Keratinocyte (primary cell): ENCODE measurements around the gene TAF4B.
"Not testable (repeated sequence)": the region's sequence is repeated elsewhere in the genome, so short reads cannot be mapped to it uniquely, and the experiment has no call there.

Experiments
- EZH2 ChIP-seq: IDR thresholded peaks from one replicate; pipeline ENCODE4 v1.6.1; 2012; ENCODE audit warnings: inconsistent platforms, mild to moderate bottlenecking, low read length, moderate library complexity
- TF ChIP-seq, protein P1 (sequence below), 3 experiments: IDR thresholded peaks in 1 of 3; conservative IDR thresholded peaks in 1 of 3; optimal IDR thresholded peaks in 1 of 3; 2 replicates in 2 of 3; 3 replicates in 1 of 3; pipeline versions ENCODE3 to v1.5.1; 2011; ENCODE audit warnings: low read length in 3 of 3, mild to moderate bottlenecking in 3 of 3, moderate library complexity in 2 of 3, control low read depth in 1 of 3, inconsistent platforms in 1 of 3; ENCODE audit not compliant: insufficient read depth in 2 of 3; ENCODE audit errors: extremely low read depth in 1 of 3

DNA sequence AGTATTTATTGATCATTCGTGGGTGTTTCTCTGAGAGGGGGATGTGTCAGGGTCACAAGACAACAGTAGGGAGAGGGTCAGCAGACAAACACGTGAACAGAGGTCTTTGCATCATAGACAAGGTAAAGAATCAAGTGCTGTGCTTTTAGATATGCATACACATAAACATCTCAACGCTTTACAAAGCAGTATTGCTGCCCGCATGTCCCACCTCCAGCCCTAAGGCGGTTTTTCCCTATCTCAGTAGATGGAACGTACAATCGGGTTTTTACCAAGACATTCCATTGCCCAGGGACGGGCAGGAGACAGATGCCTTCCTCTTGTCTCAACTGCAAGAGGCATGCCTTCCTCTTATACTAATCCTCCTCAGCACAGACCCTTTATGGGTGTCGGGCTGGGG lies 24.2 kb upstream of the TAF4B start:
- TF ChIP-seq, protein P1, sequence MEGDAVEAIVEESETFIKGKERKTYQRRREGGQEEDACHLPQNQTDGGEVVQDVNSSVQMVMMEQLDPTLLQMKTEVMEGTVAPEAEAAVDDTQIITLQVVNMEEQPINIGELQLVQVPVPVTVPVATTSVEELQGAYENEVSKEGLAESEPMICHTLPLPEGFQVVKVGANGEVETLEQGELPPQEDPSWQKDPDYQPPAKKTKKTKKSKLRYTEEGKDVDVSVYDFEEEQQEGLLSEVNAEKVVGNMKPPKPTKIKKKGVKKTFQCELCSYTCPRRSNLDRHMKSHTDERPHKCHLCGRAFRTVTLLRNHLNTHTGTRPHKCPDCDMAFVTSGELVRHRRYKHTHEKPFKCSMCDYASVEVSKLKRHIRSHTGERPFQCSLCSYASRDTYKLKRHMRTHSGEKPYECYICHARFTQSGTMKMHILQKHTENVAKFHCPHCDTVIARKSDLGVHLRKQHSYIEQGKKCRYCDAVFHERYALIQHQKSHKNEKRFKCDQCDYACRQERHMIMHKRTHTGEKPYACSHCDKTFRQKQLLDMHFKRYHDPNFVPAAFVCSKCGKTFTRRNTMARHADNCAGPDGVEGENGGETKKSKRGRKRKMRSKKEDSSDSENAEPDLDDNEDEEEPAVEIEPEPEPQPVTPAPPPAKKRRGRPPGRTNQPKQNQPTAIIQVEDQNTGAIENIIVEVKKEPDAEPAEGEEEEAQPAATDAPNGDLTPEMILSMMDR (optimal IDR thresholded peaks at IDR 0.05 in 1 of 3, IDR thresholded peaks at IDR 0.05 in 1 of 3, conservative IDR thresholded peaks at IDR 0.05 in 1 of 3; ENCODE audit: extremely low read depth in 1 of 3, insufficient read depth in 2 of 3, low read length in 3 of 3): not testable (repeated sequence)
- TF ChIP-seq EZH2: not testable (repeated sequence)
